ENCODE data around the gene TMEM243. TPM values are rescaled to one million over a fixed set of nuclear protein-coding genes. Genes with fewer than 3 reads are reported as not detected.
A peak's percentile ranks its signal among the peaks of the same experiment; 100 is the strongest.

TMEM243 gene
- total and polyA plus RNA-seq, 2 experiments from 2014 or later, result 47.7 to 49.4 TPM

DNA sequence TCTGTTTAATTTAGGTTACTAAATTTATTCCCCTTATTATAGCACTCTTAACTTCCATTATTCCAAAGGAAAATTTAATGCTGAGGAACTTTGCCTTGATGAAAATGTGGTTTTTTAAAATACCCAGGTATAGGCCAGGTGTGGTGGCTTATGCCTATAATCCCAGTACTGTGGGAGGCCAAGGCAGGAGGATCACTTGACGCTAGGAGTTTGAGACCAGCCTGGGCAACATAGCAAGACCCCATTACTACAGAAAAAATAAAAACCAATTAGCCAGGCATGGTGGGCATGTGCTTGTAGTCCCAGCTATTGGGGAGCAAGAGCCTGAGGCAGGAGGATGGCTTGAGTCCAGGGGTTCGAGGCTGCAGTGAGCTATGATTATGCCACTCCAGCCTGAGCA lies 32.4 kb downstream of the TMEM243 start:
- Histone ChIP-seq H4K20me1 (ENCODE audit: insufficient read depth, poor library complexity, severe bottlenecking) (no peaks in the 10 kb centered on the region), H3K79me2 (no peaks in the 10 kb centered on the region), H3K9me2 (replicated peaks; ENCODE audit: insufficient read depth) (no peaks in the 10 kb centered on the region), H3K4me2 (no peak overlapping the region), H3K9me3 (ENCODE audit: low read depth) (no peaks in the 10 kb centered on the region), H3K27me3 (no peaks in the 10 kb centered on the region), H2AFZ (no peak overlapping the region), H3K36me3 (replicated peaks; ENCODE audit: insufficient read depth, low read depth) (no peaks in the 10 kb centered on the region), H3K27ac (no peak overlapping the region), H3K4me3 (no peak overlapping the region), H3K4me1 (ENCODE audit: insufficient read depth) (no peaks in the 10 kb centered on the region)
- TF ChIP-seq EZH2phosphoT487 (IDR thresholded peaks at IDR 0.05; ENCODE audit: low read depth, severe bottlenecking, unreplicated experiment), result no peak
- no peak for TF ChIP-seq EZH2 (IDR thresholded peaks at IDR 0.05; ENCODE audit: borderline replicate concordance)
- TF ChIP-seq, protein P1, sequence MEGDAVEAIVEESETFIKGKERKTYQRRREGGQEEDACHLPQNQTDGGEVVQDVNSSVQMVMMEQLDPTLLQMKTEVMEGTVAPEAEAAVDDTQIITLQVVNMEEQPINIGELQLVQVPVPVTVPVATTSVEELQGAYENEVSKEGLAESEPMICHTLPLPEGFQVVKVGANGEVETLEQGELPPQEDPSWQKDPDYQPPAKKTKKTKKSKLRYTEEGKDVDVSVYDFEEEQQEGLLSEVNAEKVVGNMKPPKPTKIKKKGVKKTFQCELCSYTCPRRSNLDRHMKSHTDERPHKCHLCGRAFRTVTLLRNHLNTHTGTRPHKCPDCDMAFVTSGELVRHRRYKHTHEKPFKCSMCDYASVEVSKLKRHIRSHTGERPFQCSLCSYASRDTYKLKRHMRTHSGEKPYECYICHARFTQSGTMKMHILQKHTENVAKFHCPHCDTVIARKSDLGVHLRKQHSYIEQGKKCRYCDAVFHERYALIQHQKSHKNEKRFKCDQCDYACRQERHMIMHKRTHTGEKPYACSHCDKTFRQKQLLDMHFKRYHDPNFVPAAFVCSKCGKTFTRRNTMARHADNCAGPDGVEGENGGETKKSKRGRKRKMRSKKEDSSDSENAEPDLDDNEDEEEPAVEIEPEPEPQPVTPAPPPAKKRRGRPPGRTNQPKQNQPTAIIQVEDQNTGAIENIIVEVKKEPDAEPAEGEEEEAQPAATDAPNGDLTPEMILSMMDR (IDR thresholded peaks at IDR 0.05; ENCODE audit: poor library complexity), result no peak
- WGBS (ENCODE audit: low lambda C conversion rate, missing lambda C conversion rate), result 98% methylated on average over 2 of the region's 2 CpGs
- DNase-seq (ENCODE audit: low spot score), result no peak

DNA sequence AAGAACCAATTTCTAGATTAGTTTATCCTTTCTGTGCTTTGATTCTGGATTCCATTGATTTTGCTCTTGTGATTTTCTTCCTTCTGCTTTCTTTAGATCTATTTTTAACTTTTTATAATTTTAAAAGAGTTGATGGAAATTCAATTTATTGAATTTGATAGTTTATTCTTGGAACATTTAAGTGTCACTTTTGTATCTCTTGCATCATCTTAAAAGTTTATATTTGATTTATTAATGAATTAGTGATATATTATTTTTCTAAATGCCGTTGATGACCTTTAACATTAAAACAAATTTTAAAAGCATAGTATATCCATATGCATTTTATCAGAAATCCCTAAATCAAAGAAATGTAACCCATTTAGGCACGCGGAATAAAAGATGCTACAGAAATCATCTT lies 40.4 kb downstream of the TMEM243 start:
- no peaks in the 10 kb centered on the region for H3K27me3 ChIP-seq
- H2AFZ ChIP-seq, result no peak overlapping the region
- H3K9me2 ChIP-seq (replicated peaks; ENCODE audit: insufficient read depth), result no peaks in the 10 kb centered on the region
- H3K4me2 ChIP-seq, result no peak overlapping the region
- WGBS (ENCODE audit: low lambda C conversion rate, missing lambda C conversion rate), result 100% methylated on average over 3 of the region's 3 CpGs
- H3K4me1 ChIP-seq (ENCODE audit: insufficient read depth), result no peaks in the 10 kb centered on the region
- H3K4me3 ChIP-seq, result no peak overlapping the region
- H3K79me2 ChIP-seq, result no peaks in the 10 kb centered on the region
- no peaks in the 10 kb centered on the region for H3K36me3 ChIP-seq (replicated peaks; ENCODE audit: insufficient read depth, low read depth)
- H4K20me1 ChIP-seq (ENCODE audit: insufficient read depth, poor library complexity, severe bottlenecking), result peaks cover 3% of the 10 kb centered on the region
- H3K9me3 ChIP-seq (ENCODE audit: low read depth), result no peaks in the 10 kb centered on the region
- H3K27ac ChIP-seq, result no peak overlapping the region
- no peak for DNase-seq (ENCODE audit: low spot score)
- TF ChIP-seq EZH2 (IDR thresholded peaks at IDR 0.05; ENCODE audit: borderline replicate concordance) (no peak), EZH2phosphoT487 (IDR thresholded peaks at IDR 0.05; ENCODE audit: low read depth, severe bottlenecking, unreplicated experiment) (no peak)
- TF ChIP-seq, protein P1 (IDR thresholded peaks at IDR 0.05; ENCODE audit: poor library complexity), result no peak

DNA sequence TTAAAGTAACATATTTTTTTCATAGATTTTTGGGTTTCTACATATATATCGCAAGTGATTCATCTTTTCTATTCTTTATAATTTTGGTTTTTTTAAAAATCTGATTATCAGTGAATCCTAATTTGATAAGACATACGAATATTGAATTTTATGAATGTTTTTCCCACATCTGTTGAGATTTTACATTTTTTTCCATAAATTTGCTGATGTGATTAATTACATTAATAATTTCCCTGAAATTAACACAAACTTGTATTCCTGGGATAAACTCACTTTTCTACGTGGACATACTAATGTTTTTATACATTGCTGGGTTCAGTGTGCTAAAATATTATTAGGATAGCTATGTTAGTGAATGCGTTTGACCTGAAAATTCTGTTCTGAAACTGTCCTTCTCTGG lies 41.2 kb downstream of the TMEM243 start:
- no peaks in the 10 kb centered on the region for H3K9me3 ChIP-seq (ENCODE audit: low read depth)
- DNase-seq (ENCODE audit: low spot score), result no peak
- TF ChIP-seq, protein P1 (IDR thresholded peaks at IDR 0.05; ENCODE audit: poor library complexity), result no peak
- TF ChIP-seq EZH2 (IDR thresholded peaks at IDR 0.05; ENCODE audit: borderline replicate concordance) (no peak), EZH2phosphoT487 (IDR thresholded peaks at IDR 0.05; ENCODE audit: low read depth, severe bottlenecking, unreplicated experiment) (no peak)
- H3K27me3 ChIP-seq, result no peaks in the 10 kb centered on the region
- peaks cover 3% of the 10 kb centered on the region for H4K20me1 ChIP-seq (ENCODE audit: insufficient read depth, poor library complexity, severe bottlenecking)
- no peak overlapping the region for H3K27ac ChIP-seq
- no peak overlapping the region for H3K4me2 ChIP-seq
- whole genome bisulfite sequencing (ENCODE audit: low lambda C conversion rate, missing lambda C conversion rate), result 92% methylated on average over 4 of the region's 4 CpGs
- no peaks in the 10 kb centered on the region for H3K36me3 ChIP-seq (replicated peaks; ENCODE audit: insufficient read depth, low read depth)
- no peak overlapping the region for H3K4me3 ChIP-seq
- H3K9me2 ChIP-seq (replicated peaks; ENCODE audit: insufficient read depth), result no peaks in the 10 kb centered on the region
- no peaks in the 10 kb centered on the region for H3K4me1 ChIP-seq (ENCODE audit: insufficient read depth)
- H2AFZ ChIP-seq, result no peak overlapping the region
- H3K79me2 ChIP-seq, result no peaks in the 10 kb centered on the region

DNA sequence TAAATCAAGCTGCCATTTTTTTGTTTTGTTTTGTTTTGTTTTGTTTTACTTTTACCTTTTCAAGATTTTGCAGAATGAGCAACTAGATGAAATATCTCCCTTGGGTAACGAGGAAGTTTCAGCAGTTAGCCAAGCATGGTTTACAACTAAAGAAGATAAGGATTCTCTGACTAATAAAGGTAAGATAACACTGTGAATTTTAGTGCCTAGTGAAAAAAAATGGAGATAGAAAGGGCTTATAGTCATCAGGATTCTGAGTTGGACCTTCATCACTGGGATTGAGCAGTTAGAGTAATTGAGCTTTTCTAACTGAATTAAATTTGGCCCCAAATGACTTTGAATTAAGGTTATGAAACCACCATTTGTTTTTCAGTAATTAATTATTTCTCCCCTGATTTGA lies 46.1 kb downstream of the TMEM243 start:
- no peak overlapping the region for H3K4me3 ChIP-seq
- H2AFZ ChIP-seq, result no peak overlapping the region
- no peaks in the 10 kb centered on the region for H3K4me1 ChIP-seq (ENCODE audit: insufficient read depth)
- H3K27ac ChIP-seq, result peak overlapping the region; percentile 6
- TF ChIP-seq EZH2 (IDR thresholded peaks at IDR 0.05; ENCODE audit: borderline replicate concordance) (no peak), EZH2phosphoT487 (IDR thresholded peaks at IDR 0.05; ENCODE audit: low read depth, severe bottlenecking, unreplicated experiment) (no peak)
- TF ChIP-seq, protein P1 (IDR thresholded peaks at IDR 0.05; ENCODE audit: poor library complexity), result no peak
- H3K79me2 ChIP-seq, result peaks cover 3% of the 10 kb centered on the region
- H3K9me3 ChIP-seq (ENCODE audit: low read depth), result no peaks in the 10 kb centered on the region
- H3K9me2 ChIP-seq (replicated peaks; ENCODE audit: insufficient read depth), result no peaks in the 10 kb centered on the region
- peaks cover 3% of the 10 kb centered on the region for H4K20me1 ChIP-seq (ENCODE audit: insufficient read depth, poor library complexity, severe bottlenecking)
- no peaks in the 10 kb centered on the region for H3K36me3 ChIP-seq (replicated peaks; ENCODE audit: insufficient read depth, low read depth)
- 75% methylated on average over 1 of the region's 1 CpG for WGBS (ENCODE audit: low lambda C conversion rate, missing lambda C conversion rate)
- H3K4me2 ChIP-seq, result no peak overlapping the region
- no peaks in the 10 kb centered on the region for H3K27me3 ChIP-seq
- peak; percentile 11 for DNase-seq (ENCODE audit: low spot score)
